Measurements from ENCODE around the gene PTPN7.

DNA sequence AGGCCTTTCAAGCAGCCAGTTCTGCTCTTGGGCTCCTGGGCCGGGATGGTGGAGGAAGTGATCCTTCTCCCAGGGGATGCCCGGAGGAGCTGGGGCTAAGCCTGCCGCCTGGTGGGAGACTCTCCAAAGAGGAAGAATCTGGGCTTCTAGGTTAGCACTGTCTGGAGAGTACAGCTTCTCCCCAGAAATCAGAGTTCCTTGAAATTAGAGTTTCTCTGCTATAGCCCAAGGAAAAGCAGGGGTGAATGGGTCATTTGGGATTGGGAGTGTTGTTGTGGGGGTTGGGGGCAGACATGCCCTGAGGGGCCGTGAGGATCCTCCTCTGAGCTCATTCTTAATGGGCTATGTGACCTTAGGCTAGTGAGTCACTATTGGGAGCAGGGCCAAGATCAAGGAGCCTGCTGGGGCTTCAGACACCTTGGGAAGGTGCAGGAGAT, 39.7 kb upstream of the PTPN7 start:
- TF ChIP-seq, protein P1, sequence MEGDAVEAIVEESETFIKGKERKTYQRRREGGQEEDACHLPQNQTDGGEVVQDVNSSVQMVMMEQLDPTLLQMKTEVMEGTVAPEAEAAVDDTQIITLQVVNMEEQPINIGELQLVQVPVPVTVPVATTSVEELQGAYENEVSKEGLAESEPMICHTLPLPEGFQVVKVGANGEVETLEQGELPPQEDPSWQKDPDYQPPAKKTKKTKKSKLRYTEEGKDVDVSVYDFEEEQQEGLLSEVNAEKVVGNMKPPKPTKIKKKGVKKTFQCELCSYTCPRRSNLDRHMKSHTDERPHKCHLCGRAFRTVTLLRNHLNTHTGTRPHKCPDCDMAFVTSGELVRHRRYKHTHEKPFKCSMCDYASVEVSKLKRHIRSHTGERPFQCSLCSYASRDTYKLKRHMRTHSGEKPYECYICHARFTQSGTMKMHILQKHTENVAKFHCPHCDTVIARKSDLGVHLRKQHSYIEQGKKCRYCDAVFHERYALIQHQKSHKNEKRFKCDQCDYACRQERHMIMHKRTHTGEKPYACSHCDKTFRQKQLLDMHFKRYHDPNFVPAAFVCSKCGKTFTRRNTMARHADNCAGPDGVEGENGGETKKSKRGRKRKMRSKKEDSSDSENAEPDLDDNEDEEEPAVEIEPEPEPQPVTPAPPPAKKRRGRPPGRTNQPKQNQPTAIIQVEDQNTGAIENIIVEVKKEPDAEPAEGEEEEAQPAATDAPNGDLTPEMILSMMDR (IDR thresholded peaks at IDR 0.05; ENCODE audit: poor library complexity), result no peak
- no peak for TF ChIP-seq EZH2 (IDR thresholded peaks at IDR 0.05; ENCODE audit: borderline replicate concordance)
- no peak for TF ChIP-seq EZH2phosphoT487 (IDR thresholded peaks at IDR 0.05; ENCODE audit: low read depth, severe bottlenecking, unreplicated experiment)
